Osteocyte (in vitro differentiated cells): Measurements from ENCODE around the gene IL1R1. TPM values are rescaled to one million over a fixed set of nuclear protein-coding genes. Genes with fewer than 3 reads are reported as not detected.

Source experiments
- DNase-seq: peaks from one replicate; pipeline ENCODE4 v3.0.0; 2021; ENCODE audit warnings: mixed read lengths; ENCODE audit not compliant: unreplicated experiment; ENCODE audit errors: extremely low spot score
- H3K27ac Mint-ChIP-seq: one replicate; pipeline ENCODE4 v1.8.0; 2021; ENCODE audit warnings: mild to moderate bottlenecking, mixed read lengths; ENCODE audit not compliant: unreplicated experiment
- H3K27me3 Mint-ChIP-seq: one replicate; pipeline ENCODE4 v1.8.0; 2021; ENCODE audit warnings: mixed read lengths; ENCODE audit not compliant: unreplicated experiment
- H3K36me3 Mint-ChIP-seq: one replicate; pipeline ENCODE4 v1.8.0; 2021; ENCODE audit warnings: mixed read lengths; ENCODE audit not compliant: unreplicated experiment
- H3K4me1 Mint-ChIP-seq: one replicate; pipeline ENCODE4 v1.8.0; 2021; ENCODE audit warnings: mixed read lengths; ENCODE audit not compliant: unreplicated experiment
- H3K4me3 Mint-ChIP-seq: one replicate; pipeline ENCODE4 v1.8.0; 2021; ENCODE audit warnings: mild to moderate bottlenecking, moderate library complexity, mixed read lengths; ENCODE audit not compliant: unreplicated experiment
- H3K9me3 Mint-ChIP-seq: one replicate; pipeline ENCODE4 v1.8.0; 2021; ENCODE audit warnings: mixed read lengths; ENCODE audit not compliant: unreplicated experiment
- CTCF ChIP-seq: fragments of 200-600 bp; sonication (generic); IDR thresholded peaks from 2 replicates; pipeline ENCODE4 v1.5.0; 2021; ENCODE audit warnings: antibody characterized with exemption, mild to moderate bottlenecking, moderate library complexity
- long read RNA-seq: library from polyadenylated mRNA; unstranded; transcript quantifications from one replicate; pipeline ENCODE4 v2.0.0, GENCODE V29; 2021
- total RNA-seq: library from RNA; stranded (reverse); gene quantifications from 2 replicates; pipeline ENCODE4 v1.2.1, GENCODE V29; 2021

Gene IL1R1
- 56.3 and 59.8 TPM in 2 replicates for total RNA-seq
- long read RNA-seq, partial matches to known transcripts, result 3 of 44 reads
- long read RNA-seq, other reads (novel, unspliced or antisense), result 41 of 44 reads

- H3K36me3 Mint-ChIP-seq, result peaks cover 24% of the 10 kb centered on the region
- peaks cover 5% of the 10 kb centered on the region for H3K9me3 Mint-ChIP-seq
- peak; percentile 90 for DNase-seq
- peaks cover 68% of the 10 kb centered on the region for H3K4me1 Mint-ChIP-seq
- H3K27ac Mint-ChIP-seq, result peak within 1 kb of the TSS; percentile 90
- peak within 1 kb of the TSS; percentile 86 for H3K4me3 Mint-ChIP-seq
- no peaks in the 10 kb centered on the region for H3K27me3 Mint-ChIP-seq
- TF ChIP-seq CTCF, result no peak
These were observed at the start of gene IL1R1 for GRCh38 chr2:102141970-102142828. TSS of gene IL1R1 (plus strand) at chr2:102142746. CDS start at chr2:102157725, 14,979 bp downstream.

GRCh38 chr2:102093662-102094061, 48.9 kb upstream of the IL1R1 start:
- H3K4me3 Mint-ChIP-seq, result no peak overlapping the region
- peaks cover 10% of the 10 kb centered on the region for H3K36me3 Mint-ChIP-seq
- DNase-seq, result no peak
- no peak overlapping the region for H3K27ac Mint-ChIP-seq
- H3K4me1 Mint-ChIP-seq, result no peaks in the 10 kb centered on the region
- no peaks in the 10 kb centered on the region for H3K27me3 Mint-ChIP-seq
- H3K9me3 Mint-ChIP-seq, result peaks cover 12% of the 10 kb centered on the region
- no peak for TF ChIP-seq CTCF

GRCh38 chr2:102094917-102095316, 47.6 kb upstream of the IL1R1 start:
- DNase-seq, result no peak

GRCh38 chr2:102096103-102096502, 46.4 kb upstream of the IL1R1 start:
- TF ChIP-seq CTCF, result no peak
- Mint-ChIP-seq H3K9me3 (peaks cover 7% of the 10 kb centered on the region), H3K27ac (no peak overlapping the region), H3K4me3 (no peak overlapping the region), H3K4me1 (peaks cover 7% of the 10 kb centered on the region), H3K36me3 (no peaks in the 10 kb centered on the region), H3K27me3 (no peaks in the 10 kb centered on the region)
- DNase-seq, result no peak

More at GRCh38 chr2:102094917-102095316, 47.6 kb upstream of the IL1R1 start:
- peaks cover 9% of the 10 kb centered on the region for H3K36me3 Mint-ChIP-seq
- peaks cover 15% of the 10 kb centered on the region for H3K9me3 Mint-ChIP-seq
- H3K27me3 Mint-ChIP-seq, result no peaks in the 10 kb centered on the region
- no peak overlapping the region for H3K4me3 Mint-ChIP-seq
- no peak for TF ChIP-seq CTCF
- no peaks in the 10 kb centered on the region for H3K4me1 Mint-ChIP-seq
- no peak overlapping the region for H3K27ac Mint-ChIP-seq

- H3K4me3 Mint-ChIP-seq, result no peak overlapping the region
- no peak for TF ChIP-seq CTCF
- peaks cover 2% of the 10 kb centered on the region for H3K36me3 Mint-ChIP-seq
- no peak for DNase-seq
- H3K4me1 Mint-ChIP-seq, result peaks cover 15% of the 10 kb centered on the region
- peaks cover 7% of the 10 kb centered on the region for H3K9me3 Mint-ChIP-seq
- no peak overlapping the region for H3K27ac Mint-ChIP-seq
- no peaks in the 10 kb centered on the region for H3K27me3 Mint-ChIP-seq
These were observed 43.8 kb upstream of the IL1R1 start for GRCh38 chr2:102098756-102099155.
